ENCODE results near the gene RNF103.
A peak's percentile ranks its signal among the peaks of the same experiment; 100 is the strongest.
"Not testable (repeated sequence)": the region's sequence is repeated elsewhere in the genome, so short reads cannot be mapped to it uniquely, and the experiment has no call there.

The RNF103 gene

GRCh38 chr2:86623494-86624266 lies at the start of gene RNF103:
TSS of gene RNF103 (minus strand) at chr2:86623865. CDS start at chr2:86622886, 979 bp downstream.
- peak; percentile 56 for FAIRE-seq

GRCh38 chr2:86673011-86673410 lies 49.3 kb upstream of the RNF103 start:
- no peak for FAIRE-seq

GRCh38 chr2:86672027-86672545 lies 48.4 kb upstream of the RNF103 start:
- FAIRE-seq: no peak

GRCh38 chr2:86671337-86671981 lies 47.8 kb upstream of the RNF103 start:
- FAIRE-seq: no peak

- not testable (repeated sequence) for FAIRE-seq
These were observed 45.7 kb upstream of the RNF103 start for GRCh38 chr2:86669323-86669722.

GRCh38 chr2:86661333-86661732 lies 37.7 kb upstream of the RNF103 start:
- no peak for FAIRE-seq

GRCh38 chr2:86650188-86650587 lies 26.5 kb upstream of the RNF103 start:
- no peak for FAIRE-seq

GRCh38 chr2:86649119-86649947 lies 25.7 kb upstream of the RNF103 start:
- no peak for FAIRE-seq

GRCh38 chr2:86648681-86649080 lies 25.0 kb upstream of the RNF103 start:
- no peak for FAIRE-seq

- no peak for FAIRE-seq
These were observed 23.2 kb upstream of the RNF103 start for GRCh38 chr2:86646865-86647264.

- FAIRE-seq: no peak
These were observed 22.7 kb upstream of the RNF103 start for GRCh38 chr2:86646329-86646728.

GRCh38 chr2:86645752-86646151 lies 22.1 kb upstream of the RNF103 start:
- FAIRE-seq: no peak

GRCh38 chr2:86638712-86639111 lies 15.0 kb upstream of the RNF103 start:
- FAIRE-seq: peak; percentile 17

- no peak for FAIRE-seq
These were observed 13.2 kb upstream of the RNF103 start for GRCh38 chr2:86636842-86637241.

GRCh38 chr2:86634352-86634751 lies 10.7 kb upstream of the RNF103 start:
- no peak for FAIRE-seq

- FAIRE-seq: no peak
These were observed 9.5 kb upstream of the RNF103 start for GRCh38 chr2:86633155-86633651.

GRCh38 chr2:86632672-86633071 lies 9.0 kb upstream of the RNF103 start:
- FAIRE-seq: no peak

- no peak for FAIRE-seq
These were observed 8.3 kb upstream of the RNF103 start for GRCh38 chr2:86631846-86632485.

- FAIRE-seq: no peak
These were observed 4.4 kb upstream of the RNF103 start for GRCh38 chr2:86628091-86628522.

GRCh38 chr2:86627550-86627949 lies 3.9 kb upstream of the RNF103 start:
- FAIRE-seq: no peak

GRCh38 chr2:86625096-86625495 lies 1.4 kb upstream of the RNF103 start:
- no peak for FAIRE-seq

- FAIRE-seq: no peak
These were observed 542 bp upstream of the RNF103 start for GRCh38 chr2:86624267-86624547.

- FAIRE-seq: no peak
These were observed 597 bp downstream of the RNF103 start for GRCh38 chr2:86623043-86623493.

Measured in G401.6 (cell line).